Karpas-422 (cell line): ENCODE data around the gene ZNF528. TPM values are rescaled to one million over a fixed set of nuclear protein-coding genes. Genes with fewer than 3 reads are reported as not detected.

Experiments
- DNase-seq: peaks from one replicate; pipeline ENCODE4 v3.0.0-alpha.2; 2015
- H2AFZ ChIP-seq: fragments of 200-600 bp; sonication (generic); 2 replicates; pipeline ENCODE4 v1.6.1; 2014; ENCODE audit warnings: antibody characterized with exemption, low read length, mixed read lengths
- H3K27ac ChIP-seq: fragments of 200-600 bp; sonication (generic); 2 replicates; pipeline ENCODE4 v1.5.1; 2014; ENCODE audit warnings: mild to moderate bottlenecking, low read length, moderate library complexity
- H3K27me3 ChIP-seq: fragments of 200-600 bp; sonication (generic); 2 replicates; pipeline ENCODE4 v1.6.1; 2014; ENCODE audit warnings: low read length, mixed read lengths
- H3K36me3 ChIP-seq: fragments of 200-600 bp; sonication (generic); 2 replicates; pipeline ENCODE4 v1.6.1; 2014; ENCODE audit warnings: low read length, mixed read lengths; ENCODE audit not compliant: insufficient read depth
- H3K4me1 ChIP-seq: fragments of 200-600 bp; sonication (generic); 2 replicates; pipeline ENCODE4 v1.6.1; 2014; ENCODE audit warnings: mild to moderate bottlenecking, low read length, mixed read lengths
- H3K4me2 ChIP-seq: fragments of 200-600 bp; sonication (generic); 2 replicates; pipeline ENCODE4 v1.6.1; 2014; ENCODE audit warnings: low read length, low read depth, mild to moderate bottlenecking; ENCODE audit not compliant: poor library complexity, severe bottlenecking
- H3K4me3 ChIP-seq: fragments of 200-600 bp; sonication (generic); 2 replicates; pipeline ENCODE4 v1.5.1; 2014; ENCODE audit warnings: mild to moderate bottlenecking, antibody characterized with exemption, low read length, mixed read lengths
- H3K79me2 ChIP-seq: fragments of 200-600 bp; sonication (generic); 2 replicates; pipeline ENCODE4 v1.6.1; 2014; ENCODE audit warnings: mild to moderate bottlenecking, low read length, mixed read lengths
- H3K9ac ChIP-seq: fragments of 200-600 bp; sonication (generic); 2 replicates; pipeline ENCODE4 v1.6.0; 2014; ENCODE audit warnings: low read length
- H3K9me2 ChIP-seq: fragments of 200-600 bp; sonication (generic), shearing (Covaris generic); replicated peaks from 2 replicates; pipeline ENCODE4 v1.6.0; 2014; ENCODE audit warnings: mild to moderate bottlenecking, low read length, moderate library complexity; ENCODE audit not compliant: insufficient read depth
- H3K9me3 ChIP-seq: fragments of 300-700, 200-600 bp; sonication (generic); 2 replicates; pipeline ENCODE4 v1.6.1; 2014; ENCODE audit warnings: low read length, mixed read lengths
- H4K20me1 ChIP-seq: fragments of 200-600 bp; sonication (generic); 2 replicates; pipeline ENCODE4 v1.6.1; 2014; ENCODE audit warnings: mild to moderate bottlenecking, antibody characterized with exemption, low read length, low read depth; ENCODE audit not compliant: insufficient read depth
- total RNA-seq: library from RNA; depleted of rRNA; stranded (reverse); fragments of >200 nt; shearing (Covaris generic); gene quantifications from 2 replicates; pipeline ENCODE4 v1.2.3, GENCODE V29; 2014; ENCODE audit warnings: low replicate concordance

The ZNF528 gene
- total RNA-seq, 1 experiment from 2014 or later, result 11.1 TPM

GRCh38 chr19:52415711-52416110 lies 18.1 kb downstream of the ZNF528 start:
- H3K79me2 ChIP-seq, result no peaks in the 10 kb centered on the region
- H4K20me1 ChIP-seq, result no peaks in the 10 kb centered on the region
- no peaks in the 10 kb centered on the region for H3K9me2 ChIP-seq
- H2AFZ ChIP-seq, result no peak overlapping the region
- peaks cover 43% of the 10 kb centered on the region for H3K9me3 ChIP-seq
- H3K9ac ChIP-seq, result no peak overlapping the region
- H3K4me2 ChIP-seq, result no peak overlapping the region
- no peak overlapping the region for H3K4me3 ChIP-seq
- no peaks in the 10 kb centered on the region for H3K27me3 ChIP-seq
- H3K27ac ChIP-seq, result no peak overlapping the region
- no peak for DNase-seq
- peaks cover 3% of the 10 kb centered on the region; the same call in 1 of the 2 replicates for H3K36me3 ChIP-seq
- H3K4me1 ChIP-seq, result no peaks in the 10 kb centered on the region

GRCh38 chr19:52428937-52429336 lies 31.3 kb downstream of the ZNF528 start, which contains the start of gene ZNF534:
Gene ZNF534 (plus strand): TSS chr19:52429148. CDS start chr19:52431475, 2,327 bp downstream.
- no peaks in the 10 kb centered on the region for H3K4me1 ChIP-seq
- H3K9ac ChIP-seq, result no peak within 1 kb of the TSS
- H3K9me3 ChIP-seq, result peaks cover 12% of the 10 kb centered on the region
- H3K4me2 ChIP-seq, result no peak within 1 kb of the TSS
- H3K36me3 ChIP-seq, result no peaks in the 10 kb centered on the region
- no peaks in the 10 kb centered on the region for H3K27me3 ChIP-seq
- H3K79me2 ChIP-seq, result no peaks in the 10 kb centered on the region
- no peak within 1 kb of the TSS for H3K4me3 ChIP-seq
- H3K27ac ChIP-seq, result no peak within 1 kb of the TSS
- DNase-seq, result no peak
- H4K20me1 ChIP-seq, result no peaks in the 10 kb centered on the region
- no peak within 1 kb of the TSS for H2AFZ ChIP-seq
- no peaks in the 10 kb centered on the region for H3K9me2 ChIP-seq

- H3K79me2 ChIP-seq, result no peaks in the 10 kb centered on the region
- no peak for DNase-seq
- no peak overlapping the region for H3K9ac ChIP-seq
- H4K20me1 ChIP-seq, result no peaks in the 10 kb centered on the region
- no peaks in the 10 kb centered on the region for H3K4me1 ChIP-seq
- no peak overlapping the region for H3K4me3 ChIP-seq
- peaks cover 6% of the 10 kb centered on the region; the same call in 1 of the 2 replicates for H3K27me3 ChIP-seq
- peaks cover 24% of the 10 kb centered on the region for H3K9me3 ChIP-seq
- no peak overlapping the region for H2AFZ ChIP-seq
- no peak overlapping the region for H3K27ac ChIP-seq
- no peak overlapping the region for H3K4me2 ChIP-seq
- H3K9me2 ChIP-seq, result no peaks in the 10 kb centered on the region
- H3K36me3 ChIP-seq, result no peaks in the 10 kb centered on the region
These were observed 44.5 kb downstream of the ZNF528 start for GRCh38 chr19:52442179-52442578.

GRCh38 chr19:52444506-52444905 lies 46.9 kb downstream of the ZNF528 start:
- no peak for DNase-seq
- Histone ChIP-seq H2AFZ (no peak overlapping the region), H3K79me2 (no peaks in the 10 kb centered on the region), H3K4me1 (no peaks in the 10 kb centered on the region), H3K4me2 (no peak overlapping the region), H3K9me3 (peaks cover 31% of the 10 kb centered on the region), H3K9me2 (no peaks in the 10 kb centered on the region), H3K36me3 (no peaks in the 10 kb centered on the region), H3K4me3 (no peak overlapping the region), H4K20me1 (no peaks in the 10 kb centered on the region), H3K27me3 (peaks cover 7% of the 10 kb centered on the region; the same call in 1 of the 2 replicates), H3K9ac (no peak overlapping the region), H3K27ac (no peak overlapping the region)

GRCh38 chr19:52451241-52451640 lies 53.6 kb downstream of the ZNF528 start:
- no peaks in the 10 kb centered on the region for H3K4me1 ChIP-seq

GRCh38 chr19:52453324-52454094 lies 55.9 kb downstream of the ZNF528 start, which contains the start of gene ZNF578:
Gene ZNF578 (plus strand): TSS chr19:52453553. CDS start chr19:52501846, 48,293 bp downstream.
- Histone ChIP-seq H3K4me1 (no peaks in the 10 kb centered on the region), H3K79me2 (no peaks in the 10 kb centered on the region), H3K4me2 (no peak within 1 kb of the TSS), H4K20me1 (no peaks in the 10 kb centered on the region), H3K9me2 (no peaks in the 10 kb centered on the region), H3K36me3 (no peaks in the 10 kb centered on the region; the same call in 1 of the 2 replicates), H3K4me3 (no peak within 1 kb of the TSS), H3K27ac (no peak within 1 kb of the TSS), H3K27me3 (no peaks in the 10 kb centered on the region; the same call in 1 of the 2 replicates), H3K9ac (no peak within 1 kb of the TSS), H3K9me3 (peaks cover 16% of the 10 kb centered on the region), H2AFZ (no peak within 1 kb of the TSS)
- DNase-seq, result no peak

More at GRCh38 chr19:52451241-52451640, 53.6 kb downstream of the ZNF528 start:
- Histone ChIP-seq H3K4me3 (no peak overlapping the region), H3K9me3 (peaks cover 25% of the 10 kb centered on the region), H3K4me2 (no peak overlapping the region), H3K9ac (no peak overlapping the region), H3K9me2 (no peaks in the 10 kb centered on the region), H3K27ac (no peak overlapping the region), H3K36me3 (no peaks in the 10 kb centered on the region), H4K20me1 (no peaks in the 10 kb centered on the region), H2AFZ (no peak overlapping the region), H3K27me3 (peaks cover 4% of the 10 kb centered on the region; the same call in 1 of the 2 replicates), H3K79me2 (no peaks in the 10 kb centered on the region)
- DNase-seq, result no peak

GRCh38 chr19:52464798-52465470 lies 67.3 kb downstream of the ZNF528 start:
- peaks cover 47% of the 10 kb centered on the region for H3K9me3 ChIP-seq
- no peak for DNase-seq
- H4K20me1 ChIP-seq, result no peaks in the 10 kb centered on the region
- H3K9ac ChIP-seq, result no peak overlapping the region
- no peak overlapping the region for H3K4me2 ChIP-seq
- H3K4me1 ChIP-seq, result no peaks in the 10 kb centered on the region
- H3K9me2 ChIP-seq, result no peaks in the 10 kb centered on the region
- peaks cover 3% of the 10 kb centered on the region; the same call in 1 of the 2 replicates for H3K27me3 ChIP-seq
- no peak overlapping the region for H2AFZ ChIP-seq
- H3K36me3 ChIP-seq, result no peaks in the 10 kb centered on the region
- H3K4me3 ChIP-seq, result no peak overlapping the region
- H3K79me2 ChIP-seq, result no peaks in the 10 kb centered on the region
- no peak overlapping the region for H3K27ac ChIP-seq
